Ammon's horn (tissue), 1 donor: Measurements from ENCODE around the gene TPP1.

Source experiments
- DNase-seq: peaks from one replicate; pipeline ENCODE4 v3.0.0-alpha.2; 2016; ENCODE audit warnings: low spot score

Gene TPP1

DNA sequence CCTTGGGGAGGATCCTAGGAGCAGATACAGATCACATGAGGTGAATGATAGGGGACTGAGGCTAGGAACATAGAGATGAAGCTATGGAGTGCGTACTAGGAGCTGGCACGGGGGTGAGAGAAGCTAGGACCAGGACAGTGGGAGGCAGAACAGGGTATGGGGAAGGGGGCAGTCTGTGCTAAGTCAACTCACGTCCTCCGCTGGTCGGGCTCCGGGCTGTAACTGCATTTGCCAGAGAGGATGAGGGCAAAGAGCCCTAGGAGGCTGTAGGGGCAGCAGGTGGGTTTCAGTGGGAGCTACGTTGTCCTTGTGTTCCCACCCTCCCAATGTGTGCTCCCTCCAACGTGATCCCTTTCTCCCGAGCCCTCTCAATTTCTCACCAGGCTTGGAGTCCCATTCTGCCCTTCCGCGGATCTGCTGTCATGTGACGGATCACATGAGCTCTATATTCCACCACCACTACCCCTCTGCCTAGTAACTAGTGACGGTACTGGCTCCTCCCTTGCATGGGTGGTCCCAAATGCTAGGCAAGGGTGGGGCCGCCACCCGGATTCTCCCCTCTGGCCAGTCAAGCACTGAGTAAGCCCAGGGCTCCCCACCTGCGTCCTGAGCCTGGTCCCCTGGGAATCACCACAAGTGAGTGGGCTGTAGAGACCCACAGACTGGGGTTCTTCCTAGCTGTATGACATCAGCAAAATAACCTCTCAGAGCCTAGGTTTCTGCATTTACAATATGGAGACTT lies at the start of gene TPP1:
TPP1 (minus strand) TSS at position 419 of the 742 bp plus-strand sequence; CDS start at position 397, 22 bp downstream.
- peak; percentile 99 for DNase-seq

- no peak for DNase-seq
Measured at GRCh38 chr11:6667733-6668374, 48.6 kb upstream of the TPP1 start.

- no peak for DNase-seq
Measured at GRCh38 chr11:6666302-6667183, 47.3 kb upstream of the TPP1 start.

DNA sequence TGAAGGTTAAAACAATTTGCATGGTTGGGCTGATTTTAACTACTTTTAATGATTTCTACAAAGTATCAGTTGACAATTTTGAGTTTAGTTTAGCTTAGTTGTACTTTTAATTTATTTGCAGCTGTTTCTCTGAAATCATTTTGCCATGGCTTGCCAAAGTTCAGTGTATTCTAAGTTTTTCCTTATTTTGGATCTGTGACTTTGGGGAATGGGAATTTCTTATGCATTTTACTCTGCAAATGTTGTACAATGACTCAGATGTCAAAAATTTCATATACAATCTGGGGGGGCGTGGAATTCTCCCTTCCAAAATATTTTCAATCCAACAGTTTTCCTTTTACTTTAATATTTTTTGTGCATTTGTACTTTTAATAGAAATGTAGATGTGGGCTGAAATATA lies 45.3 kb upstream of the TPP1 start:
- no peak for DNase-seq

GRCh38 chr11:6663794-6664469 lies 44.7 kb upstream of the TPP1 start:
- DNase-seq: no peak

GRCh38 chr11:6660712-6661111 lies 41.5 kb upstream of the TPP1 start:
- no peak for DNase-seq

DNA sequence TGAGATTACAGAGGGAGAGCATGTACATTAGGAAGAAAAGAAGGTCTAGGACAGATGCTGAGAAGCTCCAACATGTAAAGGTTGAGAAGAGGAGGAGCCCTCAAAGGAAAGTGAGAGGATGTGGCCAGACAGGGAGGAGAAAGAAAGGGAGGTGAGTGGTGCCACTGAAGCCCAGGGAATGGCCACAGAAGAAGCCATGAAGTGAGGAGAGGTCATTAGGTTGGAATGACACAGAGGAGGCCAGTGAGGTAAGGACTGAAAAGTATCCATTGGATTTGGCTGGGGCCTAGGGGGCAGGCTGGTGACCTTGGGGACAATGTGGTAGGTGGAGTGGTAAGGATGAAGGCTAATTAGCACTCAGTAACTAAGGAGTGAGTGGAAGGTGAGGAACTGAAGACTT lies 39.4 kb upstream of the TPP1 start:
- no peak for DNase-seq

GRCh38 chr11:6657346-6657745 lies 38.1 kb upstream of the TPP1 start:
- DNase-seq: no peak

DNA sequence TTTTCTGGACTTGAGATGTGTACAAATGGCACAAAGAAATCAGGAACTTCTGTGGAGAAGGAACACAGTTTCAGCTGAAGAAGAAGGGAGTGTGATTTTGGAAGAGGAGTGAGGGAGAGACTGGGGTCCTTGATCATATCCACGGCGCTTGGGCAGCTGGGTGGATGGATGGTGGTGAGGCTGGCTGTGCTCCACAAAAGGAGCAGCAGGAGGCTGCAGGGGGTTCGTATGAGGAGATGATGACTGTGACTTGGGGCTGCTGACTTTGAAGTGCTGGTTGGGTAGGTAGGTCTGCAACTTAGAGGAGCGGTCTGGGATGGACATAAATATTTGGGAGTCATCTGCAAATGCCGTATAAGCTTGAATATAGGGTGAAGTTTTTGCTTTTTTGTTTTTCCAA lies 37.7 kb upstream of the TPP1 start:
- DNase-seq: no peak

DNA sequence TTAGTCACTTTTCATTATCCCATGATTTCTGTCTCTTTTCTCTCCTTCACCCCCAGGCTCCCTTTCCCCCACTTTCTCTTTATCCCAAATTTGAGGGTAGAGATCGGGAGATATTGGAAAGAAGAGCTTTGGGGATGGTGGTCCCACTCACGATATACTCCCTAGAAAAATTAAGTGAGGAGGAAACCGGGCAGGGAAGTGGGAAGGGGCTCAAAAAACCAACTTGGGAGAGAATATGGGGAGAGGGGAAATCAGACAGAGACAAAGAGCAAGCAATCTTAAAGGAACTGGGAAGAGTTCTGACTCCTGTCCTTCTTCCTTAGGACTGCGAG lies 37.3 kb upstream of the TPP1 start:
- DNase-seq: no peak

DNA sequence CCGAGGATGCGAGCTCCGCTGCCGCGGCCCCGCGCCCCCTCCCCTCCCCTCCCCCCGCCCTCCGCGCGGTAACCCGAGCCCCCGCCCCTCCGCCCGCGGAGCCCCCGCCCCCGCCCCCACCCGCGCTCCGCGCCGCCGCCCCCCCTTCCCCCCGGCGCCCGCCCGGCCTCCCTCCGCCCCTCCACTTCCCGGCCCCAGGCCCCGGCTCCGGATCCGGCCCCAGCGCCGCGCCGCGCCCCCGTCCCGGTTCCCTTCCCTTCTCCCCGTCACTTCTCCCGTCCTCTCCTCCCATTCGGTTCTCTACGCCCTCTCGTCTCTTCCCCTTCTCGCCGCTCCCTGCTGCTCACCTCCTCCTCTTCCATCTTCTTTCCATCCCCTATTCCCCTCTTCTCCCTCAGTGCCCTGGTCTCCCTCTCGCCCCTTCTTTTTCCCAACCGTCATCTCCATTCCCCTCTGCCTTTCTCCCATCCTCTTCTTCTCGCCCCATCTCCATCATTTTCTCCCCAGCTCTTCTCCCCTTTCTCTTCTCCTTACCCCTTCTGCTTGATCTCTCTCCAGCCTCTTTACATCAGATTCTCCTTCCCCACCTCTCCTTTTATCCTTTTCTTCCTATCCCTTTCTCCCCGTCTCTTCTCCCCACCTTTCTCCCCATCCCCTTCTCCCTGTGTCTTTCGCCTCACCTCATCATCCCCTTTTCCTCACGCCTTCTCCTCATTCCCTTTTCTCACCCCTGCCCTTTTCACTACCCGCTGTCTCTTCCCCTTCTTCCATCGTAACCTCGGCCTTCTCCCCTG lies 36.8 kb upstream of the TPP1 start, which contains the start of gene DCHS1:
DCHS1 (minus strand) TSS at position 20 of the 794 bp plus-strand sequence. CDS start 14,196 bp downstream, outside the sequence.
- no peak for DNase-seq

DNA sequence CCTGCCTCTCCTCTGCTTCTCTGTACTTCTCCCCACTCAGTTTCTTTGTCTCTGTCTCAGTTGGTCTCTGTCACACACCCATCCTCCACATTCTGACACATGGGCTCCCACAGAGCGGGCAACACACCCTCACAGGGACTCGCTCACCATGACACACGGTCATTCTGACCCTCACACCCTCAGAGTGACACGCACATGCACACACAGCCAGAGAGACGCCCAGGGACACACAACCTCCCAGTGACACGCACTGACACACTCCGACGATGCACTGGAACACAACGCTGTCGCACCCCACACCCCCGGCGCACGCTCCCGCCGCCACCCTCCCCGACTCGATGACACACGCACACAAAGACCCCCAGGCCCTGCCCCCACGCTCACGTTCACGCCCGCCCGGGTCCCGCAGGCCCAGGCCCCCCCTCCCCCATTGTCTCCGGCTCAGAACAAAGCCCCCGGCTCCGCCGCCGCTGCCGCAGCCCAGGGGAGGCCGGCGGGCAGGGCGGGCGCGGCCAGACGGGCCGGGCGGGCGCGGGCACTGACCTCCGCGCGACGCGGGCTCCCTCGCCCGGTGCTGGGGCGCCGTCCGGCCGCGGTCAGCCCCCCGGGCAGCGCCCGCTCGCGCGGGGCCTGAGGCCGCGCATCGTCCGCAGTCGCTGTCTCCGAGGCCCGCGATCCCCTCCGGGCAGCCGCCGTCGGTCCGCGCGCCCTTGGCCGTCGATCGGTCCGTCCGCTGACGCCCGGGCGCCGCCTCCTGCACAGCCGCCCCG lies 36.0 kb upstream of the TPP1 start:
- peak; percentile 26 for DNase-seq

DNA sequence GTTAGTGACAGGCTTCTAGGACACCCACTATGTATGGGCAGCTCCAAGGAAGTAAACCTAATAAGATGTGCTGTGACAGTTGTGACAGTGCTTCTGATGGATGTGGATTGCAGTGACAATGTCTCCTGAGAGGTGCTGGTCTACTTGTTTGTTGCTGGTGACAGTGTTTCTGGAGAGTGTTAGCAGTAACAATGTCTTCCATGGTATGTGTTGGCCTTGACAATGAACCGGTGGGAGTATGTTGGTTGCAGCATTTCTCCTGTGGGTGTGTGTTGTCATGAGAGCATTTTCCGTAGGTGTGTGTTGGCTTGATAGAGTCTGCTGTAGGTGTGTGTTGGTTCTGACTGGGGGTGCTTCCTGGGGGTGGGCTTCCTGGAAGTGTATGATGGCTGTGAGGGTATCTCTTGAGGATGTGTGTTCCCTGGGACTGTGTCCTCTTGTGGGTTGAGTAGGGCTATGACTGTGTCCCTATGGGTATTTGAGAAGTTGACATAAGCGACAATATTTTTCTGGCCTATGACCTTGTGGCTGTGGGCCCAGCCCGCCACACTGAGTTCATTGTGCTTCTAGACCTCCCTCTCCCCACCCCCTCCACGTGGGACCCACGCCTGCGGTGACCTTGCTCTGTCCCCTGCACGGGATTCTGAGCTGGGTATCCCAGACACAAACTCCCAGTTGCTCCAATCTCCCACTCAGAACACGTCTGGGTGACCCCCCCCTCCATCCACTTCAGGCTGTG lies 35.2 kb upstream of the TPP1 start:
- DNase-seq: peak; percentile 60

DNA sequence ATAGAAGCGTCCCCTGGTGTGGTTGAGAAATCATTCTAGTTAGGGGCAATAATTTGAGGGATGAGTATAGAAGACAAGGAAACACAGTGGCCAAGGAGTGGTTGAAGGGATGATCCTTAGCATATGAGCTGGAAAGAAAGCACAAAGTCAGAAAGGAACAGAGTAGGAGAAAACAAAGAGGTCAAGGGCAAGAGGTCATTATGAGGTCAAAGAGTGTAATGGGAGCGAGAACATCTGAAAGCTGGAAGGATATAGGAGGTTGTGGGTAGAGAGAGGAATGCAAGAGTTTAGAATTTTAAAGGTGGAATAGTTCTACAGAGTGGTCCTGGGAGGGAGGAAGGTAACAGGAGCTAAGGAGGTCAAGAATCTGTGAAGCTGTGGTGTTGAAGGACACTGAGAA lies 34.4 kb upstream of the TPP1 start:
- DNase-seq: no peak

DNA sequence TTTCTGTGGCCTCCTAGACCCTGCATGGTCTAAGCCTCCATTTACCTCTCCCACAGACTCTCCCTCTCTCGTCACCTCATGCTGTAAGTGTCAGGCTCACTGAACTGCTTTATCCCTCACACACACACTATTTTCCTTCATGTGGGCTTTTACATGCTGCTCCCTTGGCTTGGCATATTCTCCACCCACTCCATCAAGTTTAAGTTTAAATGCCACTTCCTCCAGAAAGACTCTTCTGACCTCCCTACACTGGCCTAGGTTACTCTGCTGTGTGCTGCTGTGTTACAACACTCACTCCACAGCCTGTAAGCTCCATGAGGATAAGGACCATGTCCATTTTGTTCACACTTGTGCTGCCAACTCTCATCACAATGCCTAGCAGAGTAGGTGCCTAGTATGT lies 33.9 kb upstream of the TPP1 start:
- no peak for DNase-seq

DNA sequence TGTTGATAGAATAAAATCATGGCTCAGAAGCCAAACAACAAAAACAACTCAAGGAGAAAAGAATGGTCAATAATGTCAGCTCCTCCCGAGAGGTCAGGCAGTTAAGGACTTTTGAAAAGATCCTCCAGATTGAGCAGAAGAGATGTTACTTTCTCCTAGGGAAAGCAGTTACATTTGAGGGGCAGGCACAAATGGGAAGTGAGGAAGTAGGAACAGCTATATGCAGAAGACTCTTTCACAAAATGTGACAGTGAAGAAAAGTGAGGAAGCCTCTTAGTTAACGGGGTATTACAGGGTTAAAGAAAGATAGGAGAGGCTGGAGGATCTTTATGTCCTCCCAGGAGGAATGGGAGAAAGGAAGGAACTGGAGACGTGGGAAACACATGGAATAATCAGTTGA lies 33.0 kb upstream of the TPP1 start:
- no peak for DNase-seq

DNA sequence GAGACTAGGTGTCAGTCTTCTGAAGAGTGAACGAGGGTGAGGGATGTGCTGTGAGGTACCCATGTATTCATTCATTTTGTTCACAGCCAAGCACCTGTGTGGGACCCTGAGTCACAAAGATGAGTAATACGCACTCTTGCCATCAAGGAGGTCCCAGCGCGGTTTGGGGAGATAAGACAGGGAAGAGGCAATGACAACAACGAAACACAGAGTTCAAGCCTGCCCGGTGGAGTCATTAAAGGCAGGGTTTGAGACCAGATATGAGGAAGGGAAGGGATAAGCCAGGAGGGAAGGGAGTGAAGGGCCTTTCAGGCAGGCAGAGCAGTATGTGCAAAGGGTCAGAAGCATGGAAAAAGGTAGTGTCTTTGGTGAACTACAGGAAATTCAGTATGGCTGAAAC lies 31.8 kb upstream of the TPP1 start:
- no peak for DNase-seq

DNA sequence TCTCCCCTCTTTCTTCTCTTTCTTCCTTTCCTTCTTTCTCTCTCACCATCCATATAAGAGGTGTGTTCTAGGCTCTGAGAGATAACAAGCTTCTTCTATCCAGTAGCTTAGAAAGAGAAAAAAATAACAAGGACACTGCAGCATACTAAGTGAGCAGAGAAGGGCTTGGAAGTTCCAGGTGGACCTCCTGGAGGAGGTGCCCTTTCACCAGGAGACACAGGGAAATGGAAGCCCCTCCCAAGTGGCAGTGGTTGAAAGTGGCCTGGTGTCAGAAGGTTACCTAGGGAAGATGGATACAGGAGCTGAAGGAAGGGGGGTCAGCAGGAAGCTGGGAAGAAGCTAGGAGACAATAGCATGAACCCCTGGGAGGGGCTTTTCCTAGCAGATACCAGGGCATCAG lies 30.9 kb upstream of the TPP1 start:
- DNase-seq: no peak

- no peak for DNase-seq
Measured at GRCh38 chr11:6648501-6648900, 29.3 kb upstream of the TPP1 start.

GRCh38 chr11:6647836-6648235 lies 28.6 kb upstream of the TPP1 start:
- no peak for DNase-seq
